Measurements from ENCODE around the gene CHST13. TPM values are rescaled to one million over a fixed set of nuclear protein-coding genes. Genes with fewer than 3 reads are reported as not detected.

The CHST13 gene
- total RNA-seq, 4 donors from 2014 or later, result 0.32 TPM; not detected in 3

DNA sequence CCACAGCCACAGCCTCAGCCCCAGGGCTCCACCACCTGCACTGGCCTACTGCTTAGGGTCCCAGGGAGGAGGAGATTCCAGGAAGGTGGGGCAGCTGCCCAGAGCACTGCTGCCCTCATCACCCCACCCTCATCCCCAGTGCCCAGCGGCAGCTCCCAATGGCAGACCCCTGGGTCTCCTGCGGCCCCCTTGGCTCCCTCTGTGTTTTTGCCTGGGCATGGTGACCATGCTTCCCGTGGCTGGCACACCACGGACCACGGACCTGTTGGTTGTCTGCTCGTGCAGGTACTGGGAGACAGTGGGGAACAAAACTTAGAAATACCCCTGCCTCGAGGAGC is 2.7 kb downstream of the CHST13 start:
- no peak overlapping the region for H3K4me3 ChIP-seq (ENCODE audit: low read depth, poor library complexity, severe bottlenecking)
- 88 to 90% methylated on average over 7 of the region's 7 CpGs for WGBS, 2 donors
- intact Hi-C loops (cut with DNase I; ENCODE audit: low total_unique reads), result loop anchor here (10.0 kb wide), 1 partner anchor 1018 kb away; no protein-coding TSS in a partner anchor
- DNase-seq (ENCODE audit: low spot score in 2 of 2), result no peak
- no peak for TF ChIP-seq POLR2A (IDR thresholded peaks at IDR 0.05)
- TF ChIP-seq, protein P1, sequence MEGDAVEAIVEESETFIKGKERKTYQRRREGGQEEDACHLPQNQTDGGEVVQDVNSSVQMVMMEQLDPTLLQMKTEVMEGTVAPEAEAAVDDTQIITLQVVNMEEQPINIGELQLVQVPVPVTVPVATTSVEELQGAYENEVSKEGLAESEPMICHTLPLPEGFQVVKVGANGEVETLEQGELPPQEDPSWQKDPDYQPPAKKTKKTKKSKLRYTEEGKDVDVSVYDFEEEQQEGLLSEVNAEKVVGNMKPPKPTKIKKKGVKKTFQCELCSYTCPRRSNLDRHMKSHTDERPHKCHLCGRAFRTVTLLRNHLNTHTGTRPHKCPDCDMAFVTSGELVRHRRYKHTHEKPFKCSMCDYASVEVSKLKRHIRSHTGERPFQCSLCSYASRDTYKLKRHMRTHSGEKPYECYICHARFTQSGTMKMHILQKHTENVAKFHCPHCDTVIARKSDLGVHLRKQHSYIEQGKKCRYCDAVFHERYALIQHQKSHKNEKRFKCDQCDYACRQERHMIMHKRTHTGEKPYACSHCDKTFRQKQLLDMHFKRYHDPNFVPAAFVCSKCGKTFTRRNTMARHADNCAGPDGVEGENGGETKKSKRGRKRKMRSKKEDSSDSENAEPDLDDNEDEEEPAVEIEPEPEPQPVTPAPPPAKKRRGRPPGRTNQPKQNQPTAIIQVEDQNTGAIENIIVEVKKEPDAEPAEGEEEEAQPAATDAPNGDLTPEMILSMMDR (IDR thresholded peaks at IDR 0.05), result no peak

DNA sequence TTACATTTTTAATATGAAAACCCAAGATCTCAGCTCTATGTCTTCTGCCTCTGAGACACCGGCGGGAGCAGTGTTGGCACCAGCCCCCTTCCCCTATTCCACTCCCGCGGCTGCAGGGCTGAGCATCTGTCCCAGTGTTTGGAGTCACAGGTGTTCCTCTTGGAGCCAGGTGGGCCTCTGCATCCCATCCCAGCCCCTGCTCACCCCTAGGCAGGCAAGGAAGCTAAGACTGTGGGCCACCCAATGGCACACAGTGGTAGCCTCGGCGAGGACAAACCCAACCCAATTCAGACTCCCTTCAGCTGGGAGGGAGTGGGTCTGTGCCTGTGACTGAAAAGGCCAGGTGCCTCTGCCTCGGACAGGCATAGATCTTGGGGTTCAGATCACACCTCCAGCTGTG is 3.1 kb downstream of the CHST13 start:
- intact Hi-C loops (cut with DNase I; ENCODE audit: low total_unique reads), result loop anchor here (10.0 kb wide), 1 partner anchor 1018 kb away; no protein-coding TSS in a partner anchor
- no peak for DNase-seq (ENCODE audit: low spot score in 2 of 2)
- TF ChIP-seq, protein P1 (IDR thresholded peaks at IDR 0.05), result no peak
- TF ChIP-seq POLR2A (IDR thresholded peaks at IDR 0.05), result no peak
- WGBS, 2 donors, result 82 to 89% methylated on average over 7 of the region's 7 CpGs
- H3K4me3 ChIP-seq (ENCODE audit: low read depth, poor library complexity, severe bottlenecking), result no peak overlapping the region

DNA sequence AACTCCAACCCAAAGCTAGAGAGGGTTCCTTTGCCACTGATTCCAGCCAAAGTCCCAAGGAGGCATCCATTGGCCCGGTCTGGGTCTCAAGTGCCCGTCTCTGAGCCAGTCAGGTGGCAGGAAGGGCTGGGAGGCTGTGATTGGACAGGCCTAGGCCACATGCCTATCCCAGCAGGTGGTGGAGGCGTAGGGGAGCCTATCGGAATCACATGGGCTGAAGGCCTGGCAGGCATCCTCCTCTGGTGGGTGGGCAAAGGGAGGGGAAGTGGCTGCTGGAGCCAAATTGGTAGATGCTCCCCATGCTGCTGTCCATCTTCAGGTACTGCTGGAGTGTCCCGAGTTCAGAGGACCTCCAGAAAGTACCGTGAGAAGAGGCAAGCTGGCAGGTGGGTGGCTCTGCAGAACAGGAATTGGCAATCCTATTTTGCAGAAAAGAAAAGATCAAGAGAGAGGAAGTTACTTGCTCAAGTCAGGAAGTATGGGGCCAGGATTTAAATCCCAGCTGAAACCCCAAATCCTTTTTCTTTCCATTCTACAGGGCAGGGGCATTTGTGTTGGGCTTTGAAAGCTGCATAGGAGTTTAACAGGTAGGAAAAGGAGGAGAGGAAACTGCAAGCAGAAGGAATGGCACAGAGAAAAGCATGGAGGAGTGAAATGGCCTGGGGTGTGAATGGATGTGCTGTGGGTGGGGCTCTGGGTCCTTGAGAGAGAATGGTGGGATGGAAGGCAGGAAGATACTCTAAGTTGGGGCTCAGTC is 3.7 kb downstream of the CHST13 start:
- intact Hi-C loops (cut with DNase I; ENCODE audit: low total_unique reads), result loop anchor here (10.0 kb wide), 1 partner anchor 1017 kb away; no protein-coding TSS in a partner anchor
- WGBS, 2 donors, result 77 to 91% methylated on average over 6 of the region's 6 CpGs
- TF ChIP-seq POLR2A (IDR thresholded peaks at IDR 0.05), result no peak
- TF ChIP-seq, protein P1 (IDR thresholded peaks at IDR 0.05), result no peak
- DNase-seq (ENCODE audit: low spot score in 2 of 2), result no peak
- H3K4me3 ChIP-seq (ENCODE audit: low read depth, poor library complexity, severe bottlenecking), result no peak overlapping the region

DNA sequence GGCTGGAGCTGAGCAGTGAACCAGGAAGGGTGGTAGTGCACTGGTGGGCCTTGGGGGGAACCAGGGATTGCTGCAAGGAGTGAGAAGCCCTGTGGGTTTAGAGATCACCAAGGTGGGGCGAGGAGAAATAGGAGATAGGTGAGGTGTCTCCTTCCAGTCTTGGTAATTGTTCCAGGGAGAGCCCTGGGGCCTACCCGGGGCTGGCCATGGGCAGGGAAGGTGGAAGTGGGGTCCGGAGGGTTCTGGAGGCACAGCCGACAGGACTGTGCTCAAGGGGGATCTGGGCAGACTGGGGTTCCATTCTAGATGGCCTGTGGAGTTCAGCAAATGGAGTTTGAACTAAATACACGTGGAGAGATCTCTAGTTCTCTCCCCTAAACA is 4.5 kb downstream of the CHST13 start:
- WGBS, 2 donors, result 76 to 86% methylated on average over 5 of the region's 5 CpGs
- no peak overlapping the region for H3K4me3 ChIP-seq (ENCODE audit: low read depth, poor library complexity, severe bottlenecking)
- no peak for DNase-seq (ENCODE audit: low spot score in 2 of 2)
- TF ChIP-seq, protein P1 (IDR thresholded peaks at IDR 0.05), result no peak
- no peak for TF ChIP-seq POLR2A (IDR thresholded peaks at IDR 0.05)
- intact Hi-C loops (cut with DNase I; ENCODE audit: low total_unique reads), result loop anchor here (10.0 kb wide), 1 partner anchor 1016 kb away; no protein-coding TSS in a partner anchor

DNA sequence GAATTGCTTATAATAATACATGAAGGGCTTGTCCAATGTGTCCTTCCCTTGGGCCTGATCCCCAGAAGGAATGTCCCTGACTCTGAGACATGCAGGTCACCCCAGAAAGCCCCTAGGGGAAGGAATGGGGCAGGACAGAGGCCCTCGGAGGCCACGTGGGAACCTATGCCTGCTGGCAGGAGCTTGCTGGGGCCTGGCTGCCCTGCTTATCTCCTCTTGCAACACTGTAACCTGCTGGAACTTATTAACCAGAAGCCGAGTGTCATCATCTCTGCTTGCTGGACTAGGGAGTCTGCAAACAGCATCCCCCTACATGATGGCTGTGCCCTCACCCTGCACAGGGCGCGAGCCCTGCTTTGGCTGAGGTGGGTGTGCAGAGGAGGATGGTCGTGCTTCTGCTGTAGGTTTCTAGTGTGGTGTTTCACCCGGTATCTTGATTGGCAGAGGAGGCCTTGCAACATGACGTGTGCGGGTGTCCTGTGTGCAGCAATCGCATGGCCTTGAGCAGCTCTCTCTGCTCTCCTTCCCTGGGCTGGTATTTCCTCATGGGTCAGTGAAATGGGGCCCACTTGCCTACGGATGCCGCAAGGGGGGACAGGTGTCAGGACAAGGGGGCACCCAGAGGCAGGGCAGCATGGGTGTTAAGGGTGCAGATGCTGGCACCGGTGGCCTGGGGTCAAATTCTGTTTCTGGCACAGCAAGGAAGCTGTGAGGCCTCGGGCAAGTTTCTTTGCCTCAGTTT is 5.0 kb downstream of the CHST13 start:
- WGBS, 2 donors, result 70 to 77% methylated on average over 11 to 14 of the region's 14 CpGs
- TF ChIP-seq, protein P1 (IDR thresholded peaks at IDR 0.05), result no peak
- TF ChIP-seq POLR2A (IDR thresholded peaks at IDR 0.05), result no peak
- H3K4me3 ChIP-seq (ENCODE audit: low read depth, poor library complexity, severe bottlenecking), result no peak overlapping the region
- intact Hi-C loops (cut with DNase I; ENCODE audit: low total_unique reads), result loop anchor here (10.0 kb wide), 1 partner anchor 1016 kb away; no protein-coding TSS in a partner anchor
- no peak for DNase-seq (ENCODE audit: low spot score in 2 of 2)

Data from lower leg skin (tissue), 4 donors.